Measurements from ENCODE around the gene PABPC1L2A.
"Not testable (repeated sequence)": the region's sequence is repeated elsewhere in the genome, so short reads cannot be mapped to it uniquely, and the experiment has no call there.

Gene PABPC1L2A

DNA sequence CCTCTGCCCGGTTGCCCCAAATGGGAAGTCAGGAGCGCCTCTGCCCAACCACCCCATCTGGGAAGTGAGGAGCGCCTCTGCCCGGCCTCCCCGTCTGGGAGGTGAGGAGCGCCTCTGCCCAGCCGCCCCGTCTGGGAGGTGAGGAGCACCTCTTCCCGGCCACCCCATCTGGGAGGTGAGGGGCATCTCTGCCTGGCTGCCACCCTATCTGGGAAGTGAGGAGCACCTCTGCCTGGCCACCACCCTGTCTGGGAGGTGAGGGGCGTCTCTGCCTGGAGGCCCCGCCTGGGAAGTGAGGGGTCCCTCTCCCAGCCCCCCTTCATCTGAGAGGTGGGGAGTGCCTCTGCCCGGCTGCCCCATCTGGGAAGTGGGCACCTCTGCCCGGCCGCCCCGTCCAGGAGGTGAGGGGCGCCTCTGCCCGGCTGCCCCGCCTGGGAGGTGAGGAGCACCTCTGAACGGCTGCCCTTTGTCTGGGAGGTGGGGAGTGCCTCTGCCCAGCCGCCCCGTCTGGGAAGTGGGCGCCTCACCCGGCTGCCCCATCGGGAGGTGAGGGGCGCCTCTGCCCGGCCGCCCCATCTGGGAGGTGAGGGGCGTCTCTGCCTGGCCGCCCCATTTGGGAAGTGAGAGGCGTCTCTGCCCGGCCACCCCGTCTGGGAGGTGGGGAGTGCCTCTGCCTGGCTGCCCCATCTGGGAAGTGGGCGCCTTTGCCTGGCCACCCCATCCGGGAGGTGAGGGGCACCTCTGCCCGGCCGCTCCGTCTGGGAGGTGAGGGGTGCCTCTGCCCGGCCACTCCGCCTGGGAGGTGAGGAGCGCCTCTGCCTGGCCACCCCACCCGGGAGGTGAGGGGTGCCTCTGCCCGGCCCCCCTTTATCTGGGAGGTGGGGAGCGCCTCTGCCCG is 10.6 kb downstream of the PABPC1L2A start:
- TF ChIP-seq EZH2 (IDR thresholded peaks at IDR 0.05) (no peak), FOXP2 (optimal IDR thresholded peaks at IDR 0.05; ENCODE audit: control extremely low read depth, extremely low read length, insufficient read depth) (no peak), POLR2AphosphoS5 (IDR thresholded peaks at IDR 0.05; ENCODE audit: borderline replicate concordance, low read depth, low read length) (no peak)
- no peak for DNase-seq (ENCODE audit: low read depth, low spot score)
- no peaks in the 10 kb centered on the region for H3K9me3 ChIP-seq (ENCODE audit: low read depth, low read length)
- H3K27ac ChIP-seq, result no peak overlapping the region
- no peak overlapping the region for H3K9ac ChIP-seq (ENCODE audit: insufficient read length)
- H3K36me3 ChIP-seq (ENCODE audit: insufficient read depth, low read length), result no peaks in the 10 kb centered on the region
- H3K4me3 ChIP-seq, result no peak overlapping the region

DNA sequence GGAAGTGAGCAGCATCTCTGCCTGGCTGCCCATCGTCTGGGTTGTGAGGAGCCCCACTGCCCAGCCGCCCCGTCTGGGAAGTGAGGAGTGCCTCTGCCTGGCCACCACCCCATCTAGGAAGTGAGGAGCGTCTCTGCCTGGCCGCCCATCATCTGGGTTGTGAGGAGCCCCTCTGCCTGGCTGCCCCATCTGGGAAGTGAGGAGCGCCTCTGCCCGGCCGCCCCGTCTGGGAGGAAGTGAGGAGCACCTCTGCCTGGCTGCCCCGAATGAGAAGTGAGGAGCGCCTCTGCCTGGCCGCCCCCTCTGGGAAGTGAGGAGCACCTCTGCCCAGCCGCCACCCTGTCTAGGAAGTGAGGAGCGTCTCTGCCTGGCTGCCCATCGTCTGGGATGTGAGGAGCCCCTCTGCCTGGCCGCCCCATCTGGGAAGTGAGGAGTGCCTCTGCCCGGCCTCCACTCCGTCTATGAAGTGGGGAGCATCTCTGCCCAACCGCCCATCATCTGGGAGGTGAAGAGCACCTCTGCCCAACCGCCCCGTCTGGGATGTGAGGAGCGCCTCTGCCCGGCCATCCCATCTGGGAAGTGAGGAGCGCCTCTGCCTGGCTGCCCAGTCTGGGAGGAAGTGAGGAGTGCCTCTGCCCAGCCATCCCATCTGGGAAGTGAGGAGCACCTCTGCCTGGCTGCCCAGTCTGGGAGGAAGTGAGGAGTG is 11.4 kb downstream of the PABPC1L2A start:
- H3K9me3 ChIP-seq (ENCODE audit: low read depth, low read length); H3K4me3 ChIP-seq; DNase-seq (ENCODE audit: low read depth, low spot score); H3K27ac ChIP-seq; H3K9ac ChIP-seq (ENCODE audit: insufficient read length); H3K36me3 ChIP-seq (ENCODE audit: insufficient read depth, low read length): not testable (repeated sequence)

DNA sequence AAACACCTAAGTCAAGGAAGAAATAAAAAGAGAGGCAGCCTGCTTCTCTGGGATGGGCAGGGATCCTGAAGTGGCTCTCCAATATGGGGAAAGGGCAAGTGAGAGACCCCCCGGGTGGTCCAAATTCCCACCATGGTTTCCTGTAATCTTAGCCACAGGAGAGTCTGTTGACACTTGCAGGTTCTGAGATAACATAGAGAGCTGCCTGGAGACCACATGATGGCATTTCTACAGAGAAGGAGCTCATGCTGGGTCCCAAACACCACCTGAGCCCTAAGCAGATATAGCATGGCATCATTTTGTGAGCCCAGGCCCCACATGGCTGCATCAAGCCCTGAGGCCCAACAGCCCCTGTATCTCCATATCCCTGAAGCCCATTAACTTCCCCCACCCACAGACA is 50.4 kb downstream of the PABPC1L2A start:
- DNase-seq (ENCODE audit: low read depth, low spot score), result no peak
- TF ChIP-seq POLR2AphosphoS5 (IDR thresholded peaks at IDR 0.05; ENCODE audit: borderline replicate concordance, low read depth, low read length) (no peak), FOXP2 (optimal IDR thresholded peaks at IDR 0.05; ENCODE audit: control extremely low read depth, extremely low read length, insufficient read depth) (no peak)
- H3K9ac ChIP-seq (ENCODE audit: insufficient read length), result no peak overlapping the region
- H3K27ac ChIP-seq, result no peak overlapping the region
- H3K9me3 ChIP-seq (ENCODE audit: low read depth, low read length), result no peaks in the 10 kb centered on the region
- no peaks in the 10 kb centered on the region for H3K36me3 ChIP-seq (ENCODE audit: insufficient read depth, low read length)
- no peak overlapping the region for H3K4me3 ChIP-seq

Measured in SK-N-MC (cell line).